Measurements from ENCODE around the gene TMEM156. TPM values are rescaled to one million over a fixed set of nuclear protein-coding genes. Genes with fewer than 3 reads are reported as not detected.

Gene TMEM156
- polyA plus RNA-seq, 1 donor (not counting 4 experiments of a cell fraction or from before 2014, with no cell fraction given), result 0.68 TPM

GRCh38 chr4:38930707-38931106 lies 101.5 kb downstream of the TMEM156 start:
- no peak overlapping the region for H3K27ac ChIP-seq (ENCODE audit: control insufficient read depth, insufficient read depth, low read length)
- no peaks in the 10 kb centered on the region for H3K79me2 ChIP-seq (ENCODE audit: control insufficient read depth, insufficient read depth, low read length)
- peaks cover 8 to 9% of the 10 kb centered on the region in 2 experiments for H3K36me3 ChIP-seq (ENCODE audit: control insufficient read depth in 2 of 2, extremely low read depth in 1 of 2, insufficient read depth in 2 of 2, low read length in 2 of 2)

DNA sequence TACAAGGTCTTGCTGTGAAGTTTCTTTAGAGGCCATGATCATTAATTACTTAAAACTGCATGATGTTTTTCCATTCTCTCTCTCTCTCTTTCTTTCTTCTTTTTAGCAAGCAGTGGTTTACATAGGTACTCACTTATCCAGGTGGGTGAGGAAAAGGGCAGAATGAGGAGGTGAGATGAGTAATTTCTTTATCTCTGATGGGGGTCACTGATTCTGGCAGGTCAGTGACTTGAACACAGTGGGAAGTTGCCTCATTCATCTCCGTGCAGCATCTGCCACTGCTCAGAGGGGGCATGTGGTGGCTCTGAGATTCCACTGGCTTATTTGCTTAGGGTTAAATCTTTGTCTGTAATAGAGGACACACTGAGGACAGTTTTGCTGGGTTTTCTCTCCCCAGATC lies 102.0 kb downstream of the TMEM156 start:
- no peaks in the 10 kb centered on the region for H3K27me3 ChIP-seq (ENCODE audit: control insufficient read depth, extremely low read depth, insufficient read depth, low read length)
- no peak overlapping the region for H3K9ac ChIP-seq (ENCODE audit: control insufficient read depth, extremely low read depth, insufficient read depth, low read length)
- no peaks in the 10 kb centered on the region for H3K79me2 ChIP-seq (ENCODE audit: control insufficient read depth, insufficient read depth, low read length)
- dilution Hi-C loops (cut with MboI; ENCODE audit: extremely low pct_ligation_motif_present, low sequenced_read_pairs), result no loop called here
- no peaks in the 10 kb centered on the region for H3K4me1 ChIP-seq (ENCODE audit: control insufficient read depth, extremely low read depth, insufficient read depth, low read length)
- no peak for DNase-seq (ENCODE audit: low read depth, low spot score)
- no peaks in the 10 kb centered on the region for H3K9me3 ChIP-seq (ENCODE audit: control insufficient read depth, low read depth, low read length)
- no peak overlapping the region for H3K4me3 ChIP-seq (ENCODE audit: control insufficient read depth in 2 of 3, extremely low read depth in 1 of 3, insufficient read depth in 2 of 3, low read depth in 1 of 3, low read length in 3 of 3)
- no peak overlapping the region for H3K27ac ChIP-seq (ENCODE audit: control insufficient read depth, insufficient read depth, low read length)
- H3K9me1 ChIP-seq (ENCODE audit: control insufficient read depth, extremely low read depth, insufficient read depth, low read length), result peaks cover 2% of the 10 kb centered on the region
- H3K4me2 ChIP-seq (ENCODE audit: control insufficient read depth, extremely low read depth, insufficient read depth, low read depth, low read length), result no peak overlapping the region
- TF ChIP-seq EZH2 (IDR thresholded peaks at IDR 0.05; ENCODE audit: low read length), result no peak
- no peak overlapping the region for H2AFZ ChIP-seq (ENCODE audit: control insufficient read depth, low read length)
- no peak for FAIRE-seq
- H4K20me1 ChIP-seq (ENCODE audit: control insufficient read depth, extremely low read depth, insufficient read depth, low read length), result no peaks in the 10 kb centered on the region
- H3K36me3 ChIP-seq (ENCODE audit: control insufficient read depth in 2 of 2, extremely low read depth in 1 of 2, insufficient read depth in 2 of 2, low read length in 2 of 2), result peaks cover 7 to 9% of the 10 kb centered on the region in 2 experiments

More at GRCh38 chr4:38930707-38931106, 101.5 kb downstream of the TMEM156 start:
- DNase-seq (ENCODE audit: low read depth, low spot score) (no peak), FAIRE-seq (no peak)
- dilution Hi-C loops (cut with MboI; ENCODE audit: extremely low pct_ligation_motif_present, low sequenced_read_pairs), result no loop called here
- peaks cover 2% of the 10 kb centered on the region for H3K9me1 ChIP-seq (ENCODE audit: control insufficient read depth, extremely low read depth, insufficient read depth, low read length)
- no peak overlapping the region for H3K9ac ChIP-seq (ENCODE audit: control insufficient read depth, extremely low read depth, insufficient read depth, low read length)
- TF ChIP-seq EZH2 (IDR thresholded peaks at IDR 0.05; ENCODE audit: low read length) (no peak), CTCF (optimal IDR thresholded peaks at IDR 0.05 in 1 of 3, IDR thresholded peaks at IDR 0.05 in 1 of 3, conservative IDR thresholded peaks at IDR 0.05 in 1 of 3; ENCODE audit: extremely low read depth in 1 of 3, insufficient read depth in 2 of 3, low read length in 3 of 3) (no peak)
- no peak overlapping the region for H3K4me3 ChIP-seq (ENCODE audit: control insufficient read depth in 2 of 3, extremely low read depth in 1 of 3, insufficient read depth in 2 of 3, low read depth in 1 of 3, low read length in 3 of 3)
- no peaks in the 10 kb centered on the region for H3K9me3 ChIP-seq (ENCODE audit: control insufficient read depth, low read depth, low read length)
- H4K20me1 ChIP-seq (ENCODE audit: control insufficient read depth, extremely low read depth, insufficient read depth, low read length), result no peaks in the 10 kb centered on the region
- no peak overlapping the region for H2AFZ ChIP-seq (ENCODE audit: control insufficient read depth, low read length)
- no peak overlapping the region for H3K4me2 ChIP-seq (ENCODE audit: control insufficient read depth, extremely low read depth, insufficient read depth, low read depth, low read length)
- no peaks in the 10 kb centered on the region for H3K27me3 ChIP-seq (ENCODE audit: control insufficient read depth, extremely low read depth, insufficient read depth, low read length)
- H3K4me1 ChIP-seq (ENCODE audit: control insufficient read depth, extremely low read depth, insufficient read depth, low read length), result no peaks in the 10 kb centered on the region

- dilution Hi-C loops (cut with MboI; ENCODE audit: extremely low pct_ligation_motif_present, low sequenced_read_pairs), result no loop called here
- no peaks in the 10 kb centered on the region for H3K79me2 ChIP-seq (ENCODE audit: control insufficient read depth, insufficient read depth, low read length)
- H3K9me1 ChIP-seq (ENCODE audit: control insufficient read depth, extremely low read depth, insufficient read depth, low read length), result peaks cover 2% of the 10 kb centered on the region
- TF ChIP-seq CTCF (optimal IDR thresholded peaks at IDR 0.05 in 1 of 3, IDR thresholded peaks at IDR 0.05 in 1 of 3, conservative IDR thresholded peaks at IDR 0.05 in 1 of 3; ENCODE audit: extremely low read depth in 1 of 3, insufficient read depth in 2 of 3, low read length in 3 of 3) (no peak), EZH2 (IDR thresholded peaks at IDR 0.05; ENCODE audit: low read length) (no peak)
- H2AFZ ChIP-seq (ENCODE audit: control insufficient read depth, low read length), result no peak overlapping the region
- H3K9me3 ChIP-seq (ENCODE audit: control insufficient read depth, low read depth, low read length), result no peaks in the 10 kb centered on the region
- H3K4me2 ChIP-seq (ENCODE audit: control insufficient read depth, extremely low read depth, insufficient read depth, low read depth, low read length), result no peak overlapping the region
- DNase-seq (ENCODE audit: low read depth, low spot score), result no peak
- no peak for FAIRE-seq
- H3K27me3 ChIP-seq (ENCODE audit: control insufficient read depth, extremely low read depth, insufficient read depth, low read length), result no peaks in the 10 kb centered on the region
- peaks cover 6 to 9% of the 10 kb centered on the region in 2 experiments for H3K36me3 ChIP-seq (ENCODE audit: control insufficient read depth in 2 of 2, extremely low read depth in 1 of 2, insufficient read depth in 2 of 2, low read length in 2 of 2)
- H3K27ac ChIP-seq (ENCODE audit: control insufficient read depth, insufficient read depth, low read length), result no peak overlapping the region
- H3K9ac ChIP-seq (ENCODE audit: control insufficient read depth, extremely low read depth, insufficient read depth, low read length), result no peak overlapping the region
- no peaks in the 10 kb centered on the region for H4K20me1 ChIP-seq (ENCODE audit: control insufficient read depth, extremely low read depth, insufficient read depth, low read length)
- H3K4me3 ChIP-seq (ENCODE audit: control insufficient read depth in 2 of 3, extremely low read depth in 1 of 3, insufficient read depth in 2 of 3, low read depth in 1 of 3, low read length in 3 of 3), result no peak overlapping the region
- no peaks in the 10 kb centered on the region for H3K4me1 ChIP-seq (ENCODE audit: control insufficient read depth, extremely low read depth, insufficient read depth, low read length)
Observed at GRCh38 chr4:38928974-38929373, 103.2 kb downstream of the TMEM156 start.

Measured in keratinocyte (primary cell).